HG03097 (cell line): ENCODE results near the gene LDLRAD4.
A peak's percentile ranks its signal among the peaks of the same experiment; 100 is the strongest.

Experiments used
- ATAC-seq: cut with Tn5 transposase; IDR thresholded peaks from one replicate; pipeline ENCODE4 v1.9.1; 2021; ENCODE audit not compliant: unreplicated experiment, low FRiP score

LDLRAD4 gene

DNA sequence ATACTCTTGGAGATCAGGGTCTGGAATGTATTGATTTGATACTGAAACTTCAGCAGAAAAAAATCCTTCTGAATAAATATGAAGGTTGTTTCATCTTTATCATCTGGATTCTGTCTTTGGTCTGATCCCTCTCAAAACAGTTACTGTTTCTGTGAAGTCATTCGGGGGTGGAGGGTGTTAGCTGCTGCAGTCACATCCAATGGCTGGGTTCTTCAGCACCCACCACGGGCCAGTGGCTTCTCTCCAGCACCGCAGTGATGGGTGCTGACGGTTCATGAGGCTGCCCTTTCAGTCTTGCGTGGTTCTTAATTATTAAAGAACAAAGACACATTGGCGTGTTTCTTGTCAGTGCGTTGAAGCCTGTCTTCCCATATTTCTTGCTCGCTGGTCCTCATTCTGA, 148.0 kb downstream of the LDLRAD4 start:
- no peak for ATAC-seq

DNA sequence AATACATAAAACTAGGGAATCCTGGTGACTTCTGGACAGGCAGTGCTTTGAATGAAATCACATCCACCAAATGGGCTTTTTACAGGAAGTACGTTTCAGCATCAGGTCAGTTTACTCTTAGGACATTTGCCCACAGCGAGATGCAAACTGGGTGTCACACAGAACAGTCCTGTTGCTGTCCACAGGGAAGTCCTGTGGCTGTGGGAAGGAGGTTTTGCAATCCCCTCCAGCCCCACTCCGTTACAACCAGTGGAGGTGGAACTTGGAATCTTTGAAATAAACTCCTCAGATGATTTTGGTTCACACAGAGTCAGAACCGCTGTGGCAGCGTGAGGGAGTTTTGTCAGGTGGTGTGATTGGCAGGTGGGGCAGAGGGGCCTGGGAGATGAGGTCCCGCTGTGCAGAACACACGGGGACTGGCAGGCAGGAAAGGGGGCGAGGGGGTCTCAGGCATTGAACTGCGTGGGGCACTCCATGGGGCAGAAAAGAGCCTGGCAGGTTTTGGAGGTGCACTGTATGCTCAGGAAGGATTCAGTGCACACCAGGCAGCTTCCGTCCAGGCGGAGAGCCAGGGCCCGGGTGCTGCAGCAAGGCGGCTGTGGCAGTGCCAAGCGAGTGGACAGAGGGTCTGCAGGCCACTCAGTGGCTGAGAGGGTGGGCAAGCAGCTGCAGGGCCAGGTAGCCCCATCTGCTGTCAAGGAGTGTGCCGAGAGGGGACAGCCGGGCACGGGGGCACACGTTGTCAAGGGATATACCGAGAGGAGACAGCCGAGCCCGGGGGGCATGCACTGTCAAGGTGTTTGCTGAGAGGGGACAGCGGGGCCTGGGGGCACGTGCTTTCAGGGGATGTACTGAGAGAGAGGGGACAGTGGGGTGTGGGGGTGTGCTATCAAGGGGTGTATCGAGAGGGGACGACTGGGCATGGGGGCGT, 148.7 kb downstream of the LDLRAD4 start:
- no peak for ATAC-seq

DNA sequence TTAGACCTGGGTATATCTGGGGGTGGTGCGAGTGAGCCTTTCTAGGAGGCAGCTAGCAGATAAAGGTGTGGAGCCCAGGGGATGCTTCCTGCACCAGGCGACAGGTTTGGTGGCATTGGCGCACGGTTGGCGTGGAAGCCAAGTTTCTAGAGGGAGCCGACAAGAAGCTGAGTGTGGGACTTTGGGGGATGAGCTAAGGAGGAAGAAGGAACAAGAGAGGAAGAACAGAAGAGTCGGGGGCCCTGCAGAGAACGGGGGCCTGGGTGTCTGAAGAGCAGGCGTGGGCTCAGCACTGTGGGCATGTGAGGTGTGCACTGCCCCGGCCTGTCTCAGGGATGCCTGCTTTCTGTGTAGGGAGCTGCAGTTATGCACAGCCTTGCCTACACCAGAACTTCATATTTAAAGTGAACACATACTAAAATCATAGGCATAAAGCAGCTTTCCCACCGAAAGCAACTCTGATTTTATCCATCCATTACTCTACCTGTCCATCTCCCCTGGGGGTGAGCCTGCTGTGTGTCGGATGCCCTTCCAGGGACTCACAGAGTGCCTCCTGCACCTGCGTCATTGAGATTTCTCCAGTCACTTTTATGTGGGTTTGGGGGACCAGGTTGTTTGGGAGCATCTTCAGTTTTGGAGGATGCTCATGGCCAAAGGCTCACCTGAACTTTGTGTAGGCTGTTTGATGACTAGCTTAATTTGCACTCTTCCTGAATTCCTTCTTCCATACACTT, 149.7 kb downstream of the LDLRAD4 start:
- ATAC-seq: no peak

DNA sequence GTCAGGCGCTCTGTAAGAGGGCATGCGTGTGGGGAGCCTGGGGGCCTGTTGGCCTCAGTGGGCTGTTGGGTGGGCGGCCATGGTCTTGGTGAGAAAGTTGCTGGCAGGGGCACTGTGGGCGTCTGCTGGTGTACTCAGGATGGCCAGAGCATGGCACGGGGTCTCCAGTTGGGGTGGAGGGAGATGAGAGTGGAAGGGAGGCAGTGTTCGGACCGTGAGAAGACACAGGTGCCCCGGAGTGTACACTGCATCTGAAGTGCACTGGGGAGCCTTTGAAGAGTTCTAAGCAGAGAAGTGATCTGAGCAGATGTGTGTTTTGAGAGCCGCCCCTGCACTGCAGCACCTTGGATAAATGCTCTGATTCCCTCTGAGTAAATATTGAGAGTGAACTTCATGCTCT, 150.8 kb downstream of the LDLRAD4 start:
- no peak for ATAC-seq

DNA sequence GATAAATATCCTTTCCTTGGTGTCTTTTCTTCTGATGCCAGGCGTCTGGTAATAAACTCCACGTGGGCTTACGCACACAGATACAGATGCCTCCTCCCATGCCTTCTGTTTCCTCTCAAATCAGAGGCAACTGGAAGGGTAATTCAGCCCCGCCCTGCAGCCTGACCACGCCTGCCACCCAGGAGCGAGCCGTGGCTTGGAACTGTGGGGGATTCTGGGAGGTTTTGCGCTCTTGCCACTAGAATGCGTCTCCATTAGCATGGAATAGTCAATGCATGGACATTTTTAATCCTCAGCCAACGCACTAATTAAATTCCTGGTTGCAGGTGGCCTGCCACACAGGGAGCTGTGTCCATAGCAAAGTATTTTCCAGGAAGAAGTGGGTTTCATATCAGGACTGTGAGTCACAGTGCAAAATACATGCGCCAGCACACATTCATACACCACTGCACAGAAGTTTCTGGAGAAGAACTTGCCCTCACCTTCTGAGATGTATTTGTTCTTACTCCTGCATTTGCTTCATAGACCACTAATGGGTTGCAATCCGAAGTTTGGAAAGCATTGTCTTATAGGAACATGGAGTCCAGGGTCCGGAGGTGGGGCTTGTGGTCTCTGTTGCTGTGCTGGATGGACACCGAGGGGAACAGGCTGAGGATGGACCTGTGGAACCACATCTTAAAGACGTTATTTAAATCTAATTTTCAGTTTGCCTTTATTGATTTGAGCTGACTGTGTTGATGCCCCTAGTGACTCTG, 151.4 kb downstream of the LDLRAD4 start:
- no peak for ATAC-seq

DNA sequence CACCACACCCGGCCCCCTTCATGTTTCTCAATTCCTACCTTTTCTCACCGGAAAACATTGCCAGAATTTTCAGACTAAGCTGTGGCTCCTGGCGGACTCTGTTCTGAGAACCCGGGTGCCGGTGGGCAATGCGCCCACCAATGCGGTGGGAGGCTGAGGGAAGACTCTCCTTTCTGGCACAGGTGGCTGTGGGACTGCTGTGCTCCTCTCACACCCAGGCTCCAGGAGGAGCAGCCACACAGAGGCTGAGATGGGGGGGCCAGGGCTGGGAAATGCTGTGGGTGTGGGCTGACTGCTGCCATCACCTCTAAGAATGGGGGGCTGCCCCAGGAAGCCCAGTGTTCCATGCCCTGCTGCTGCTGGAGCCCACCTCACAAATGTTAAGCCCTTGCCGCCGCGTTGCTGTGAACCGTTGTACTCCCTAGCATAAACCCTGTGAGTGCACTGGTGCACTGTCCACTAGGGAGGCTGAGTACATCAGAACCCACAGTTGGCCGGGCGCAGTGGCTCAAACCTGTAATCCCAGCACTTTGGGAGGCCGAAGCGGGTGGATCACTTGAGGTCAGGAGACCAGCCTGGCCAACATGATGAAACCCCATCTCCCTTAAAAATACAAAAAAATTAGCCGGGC, 152.6 kb downstream of the LDLRAD4 start:
- no peak for ATAC-seq

DNA sequence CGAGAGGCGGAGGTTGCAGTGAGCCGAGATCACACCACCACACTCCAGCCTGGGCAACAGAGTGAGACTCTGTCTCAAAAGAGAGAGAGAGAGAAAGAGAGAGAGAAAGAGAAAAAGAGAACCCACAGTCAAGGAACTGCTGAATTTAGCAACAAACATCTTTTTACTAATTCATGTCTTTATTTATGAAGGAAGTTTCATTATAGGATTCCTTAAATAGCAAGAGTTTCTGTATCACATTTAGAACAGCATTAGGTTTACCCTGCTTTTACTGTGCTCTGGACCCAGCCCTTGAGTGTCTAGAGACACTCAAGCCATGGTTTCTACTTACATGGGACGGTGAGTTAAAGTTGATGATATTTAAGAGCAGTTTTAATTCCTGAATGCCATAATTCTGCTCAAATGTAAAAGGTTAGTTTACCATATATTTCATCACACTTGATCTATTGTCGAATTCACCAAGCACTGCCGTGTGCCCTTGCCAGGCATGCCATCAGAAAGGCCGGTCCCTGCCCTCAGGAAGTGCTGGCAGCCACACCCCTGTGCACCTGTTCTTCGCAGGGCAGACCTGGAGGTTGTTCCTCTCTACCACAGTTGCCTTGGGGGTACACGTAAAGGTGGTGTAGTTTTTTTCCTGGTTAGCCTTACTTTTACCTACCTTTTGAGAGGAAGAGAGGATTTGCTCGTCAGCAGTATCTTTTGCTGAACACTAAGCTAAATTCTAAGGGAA, 153.3 kb downstream of the LDLRAD4 start:
- ATAC-seq: no peak

DNA sequence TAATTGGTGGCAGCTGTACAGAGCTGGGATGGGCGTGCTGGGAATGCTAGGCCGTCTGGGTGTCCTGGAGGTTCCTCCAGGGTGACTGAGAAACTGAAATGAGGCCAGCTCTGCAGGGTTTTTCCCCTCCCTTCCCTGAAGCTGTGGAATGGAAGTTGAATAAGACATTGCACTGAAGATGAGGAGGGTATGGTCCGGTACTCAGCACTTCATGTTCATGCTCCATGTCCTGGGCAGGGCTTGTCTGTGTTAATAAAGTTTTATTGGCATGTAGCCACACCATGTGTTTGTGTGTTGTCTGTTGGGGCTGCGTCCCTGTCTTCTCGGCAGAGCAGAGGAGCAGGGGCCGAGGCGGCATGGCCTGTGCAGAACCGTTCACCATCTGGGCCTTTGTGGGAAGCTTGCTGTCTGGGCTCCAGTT, 154.0 kb downstream of the LDLRAD4 start:
- no peak for ATAC-seq

DNA sequence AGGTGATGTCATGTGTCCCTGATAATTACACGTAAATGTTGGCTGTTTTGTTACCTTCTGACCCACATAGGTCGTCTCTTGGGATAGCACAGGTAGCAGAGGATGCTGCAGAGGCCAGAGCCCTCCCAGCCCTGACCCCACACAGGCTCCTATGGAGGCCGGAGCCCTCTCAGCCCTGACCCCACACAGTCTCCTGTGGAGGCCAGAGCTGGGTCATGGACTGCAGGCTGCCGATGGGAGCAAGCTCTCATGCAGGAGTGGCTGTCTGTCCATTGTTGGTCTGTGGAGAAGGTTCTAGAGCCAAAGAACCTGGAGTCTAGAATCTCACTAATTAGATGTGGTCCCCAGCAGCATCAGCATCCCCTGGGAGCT, 155.5 kb downstream of the LDLRAD4 start:
- ATAC-seq: no peak

DNA sequence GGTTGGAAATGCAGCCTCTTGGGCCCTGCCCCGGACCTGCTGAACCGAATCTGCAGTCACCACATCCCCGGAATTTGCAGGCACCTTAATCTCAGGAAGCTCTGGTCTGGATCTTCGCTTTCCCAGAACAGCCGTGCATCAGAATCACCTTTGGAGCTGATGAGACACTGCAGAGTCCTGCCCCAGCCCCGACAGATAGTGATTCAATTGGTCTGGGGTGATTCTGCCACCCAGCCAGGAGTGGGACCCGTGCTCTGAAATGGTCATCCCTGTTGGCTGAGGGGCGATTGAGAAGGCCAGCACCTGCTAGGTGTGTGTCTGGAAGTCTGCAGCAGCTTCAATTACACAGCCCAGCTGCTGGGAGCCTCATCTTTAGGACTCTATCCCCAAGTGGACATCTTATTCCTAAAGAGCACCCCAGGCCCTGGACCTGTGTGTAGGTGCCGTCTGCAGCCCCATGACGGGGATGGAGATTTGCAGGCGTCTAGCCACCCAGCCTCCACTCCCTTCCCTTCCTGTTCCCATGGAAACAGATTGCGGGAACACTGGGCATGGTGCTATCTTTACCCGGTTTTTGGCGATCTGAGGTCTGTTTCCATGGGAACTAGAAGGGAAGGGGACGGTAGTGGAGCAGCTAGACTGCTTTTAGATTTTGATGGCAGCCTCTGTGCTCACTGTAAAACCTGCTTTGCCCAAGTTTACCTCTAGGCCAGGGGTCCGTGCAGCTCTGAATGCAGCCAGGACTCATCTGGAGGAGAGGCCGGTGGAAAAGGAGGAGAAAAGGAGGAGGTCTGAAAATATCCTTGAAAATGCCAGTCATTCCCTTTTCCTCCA, 156.1 kb downstream of the LDLRAD4 start:
- no peak for ATAC-seq

DNA sequence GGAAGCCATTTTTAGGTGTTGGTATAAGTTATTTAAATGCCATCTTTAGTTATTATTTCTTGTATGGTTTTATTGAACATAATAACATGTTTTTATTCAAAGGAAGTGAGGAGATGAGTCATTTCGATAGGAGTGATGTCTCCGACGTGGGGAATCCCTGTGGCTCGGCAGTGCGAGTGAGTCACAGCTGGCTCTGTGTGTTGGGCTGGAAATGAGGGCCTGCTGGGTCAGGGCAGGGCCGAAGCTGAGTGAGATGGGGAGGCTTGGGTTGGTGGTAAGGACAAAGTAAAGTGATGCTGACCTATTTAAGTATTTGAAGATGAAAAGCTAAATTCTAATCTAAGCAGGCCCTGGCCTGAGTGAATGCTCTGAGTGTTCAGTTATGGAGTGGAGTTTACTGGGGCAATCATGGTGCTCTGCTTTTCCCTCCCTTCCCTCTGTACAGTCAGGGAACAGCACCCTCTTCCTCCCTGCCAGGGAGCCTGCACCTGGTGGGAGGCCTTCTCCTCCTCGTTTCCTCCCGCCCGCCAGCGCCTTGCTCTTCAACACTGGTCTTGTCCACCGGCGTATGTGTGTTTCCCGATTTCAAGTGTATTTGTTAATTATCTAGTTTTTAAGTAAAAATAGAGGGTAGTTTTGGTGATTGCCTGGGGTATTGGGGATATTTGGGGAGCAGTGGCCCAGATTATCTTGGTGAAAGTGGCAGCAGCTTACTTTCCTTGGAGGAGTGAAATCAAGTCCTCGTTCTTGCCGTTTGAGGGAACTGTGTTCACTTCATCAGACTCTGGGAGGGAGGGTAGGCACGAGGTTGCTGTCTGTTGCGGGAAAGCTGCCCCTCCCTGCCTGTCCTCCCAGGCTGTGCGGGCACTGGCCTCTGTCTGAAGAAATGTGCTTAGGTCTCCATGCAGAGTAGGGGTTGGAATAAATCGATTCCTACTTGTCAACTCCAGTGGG, 157.0 kb downstream of the LDLRAD4 start:
- ATAC-seq: peak; percentile 77

DNA sequence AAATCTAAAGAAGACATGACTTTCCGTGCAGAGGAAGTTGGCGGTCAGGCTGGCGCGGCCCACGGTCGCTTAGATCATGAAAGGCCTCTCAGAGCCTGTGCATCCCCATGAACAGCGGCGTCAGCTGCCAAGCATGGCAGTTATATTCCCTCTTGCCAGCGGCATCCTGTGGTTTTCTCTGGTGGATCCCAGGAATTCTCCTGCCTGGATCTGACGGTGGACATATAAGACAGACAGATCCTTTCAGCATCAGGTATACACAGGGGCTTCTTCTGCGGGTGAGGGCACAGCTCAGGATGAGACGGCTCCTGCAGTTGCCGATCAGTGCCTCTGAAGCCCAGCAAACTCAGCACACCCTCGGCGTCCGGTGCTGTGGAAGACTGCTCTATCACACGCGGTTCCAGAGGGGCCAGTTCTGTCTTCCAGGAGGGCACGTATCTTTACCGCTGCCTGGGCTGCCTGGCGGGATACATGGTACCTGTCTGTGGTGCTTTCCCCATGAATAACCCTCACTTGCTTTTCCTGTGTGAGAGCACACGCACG, 157.8 kb downstream of the LDLRAD4 start:
- ATAC-seq: no peak

DNA sequence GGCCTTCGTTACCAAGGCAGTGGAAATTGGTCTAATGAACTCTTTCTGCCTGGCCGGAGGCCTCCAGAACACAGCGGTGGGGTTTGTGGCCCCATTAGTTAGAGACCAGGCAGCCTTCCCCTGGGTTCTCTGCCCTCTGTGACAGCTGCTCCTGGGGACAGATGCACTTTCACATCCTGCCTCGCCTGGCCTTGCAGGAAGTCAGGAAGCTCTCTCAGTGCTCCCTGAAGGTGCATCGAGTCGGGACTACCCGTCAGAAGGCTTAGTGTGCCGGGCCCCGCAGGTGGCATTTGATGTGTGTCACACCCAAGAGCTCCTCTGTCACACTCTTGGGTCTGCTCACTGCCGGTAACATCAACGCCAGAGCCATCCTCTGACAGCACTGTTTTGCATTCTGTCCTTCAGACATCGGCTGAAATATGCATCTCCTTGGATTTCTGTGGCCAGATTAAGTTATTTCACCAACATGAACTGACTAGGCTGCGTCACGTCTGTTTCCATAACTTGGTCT, 158.3 kb downstream of the LDLRAD4 start:
- ATAC-seq: no peak

DNA sequence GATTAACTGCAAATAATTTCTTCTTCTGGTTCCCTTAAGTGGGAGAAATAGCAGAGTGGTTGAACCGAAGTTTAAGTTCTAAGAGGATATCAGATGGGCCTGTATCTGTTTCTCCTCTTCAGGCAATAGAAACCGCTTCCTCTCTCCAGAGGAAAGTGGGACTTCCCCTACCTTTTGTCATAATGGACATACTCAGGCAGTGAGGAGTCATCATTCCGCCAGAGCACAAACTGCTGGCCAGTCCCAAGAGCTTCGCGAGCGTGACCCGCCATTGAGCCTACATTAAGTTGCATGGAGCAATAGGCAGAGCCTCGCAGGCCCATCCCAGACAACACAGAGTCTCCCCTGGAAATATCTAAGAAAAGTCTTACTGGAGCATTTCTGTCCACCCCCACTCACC, 158.9 kb downstream of the LDLRAD4 start:
- ATAC-seq: no peak

DNA sequence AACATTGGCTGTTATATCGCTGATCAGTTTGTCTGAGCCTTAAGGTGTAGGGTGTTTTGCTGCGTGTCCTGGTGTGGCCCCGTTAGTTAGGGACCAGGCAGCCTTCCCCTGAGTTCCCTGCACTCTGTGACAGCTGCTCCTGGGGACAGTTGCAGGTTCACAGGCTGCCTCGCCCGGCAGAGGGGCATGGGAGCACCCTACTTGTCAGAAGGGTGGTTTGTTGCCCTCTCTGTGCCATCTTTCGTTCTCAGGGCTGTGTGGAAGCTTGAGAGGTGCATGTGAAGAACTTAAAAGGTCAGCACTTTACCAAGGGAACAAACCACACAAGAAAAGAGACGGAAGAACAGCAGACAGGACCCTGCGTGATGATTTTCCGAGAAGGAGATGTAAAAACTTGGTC, 159.6 kb downstream of the LDLRAD4 start:
- no peak for ATAC-seq

DNA sequence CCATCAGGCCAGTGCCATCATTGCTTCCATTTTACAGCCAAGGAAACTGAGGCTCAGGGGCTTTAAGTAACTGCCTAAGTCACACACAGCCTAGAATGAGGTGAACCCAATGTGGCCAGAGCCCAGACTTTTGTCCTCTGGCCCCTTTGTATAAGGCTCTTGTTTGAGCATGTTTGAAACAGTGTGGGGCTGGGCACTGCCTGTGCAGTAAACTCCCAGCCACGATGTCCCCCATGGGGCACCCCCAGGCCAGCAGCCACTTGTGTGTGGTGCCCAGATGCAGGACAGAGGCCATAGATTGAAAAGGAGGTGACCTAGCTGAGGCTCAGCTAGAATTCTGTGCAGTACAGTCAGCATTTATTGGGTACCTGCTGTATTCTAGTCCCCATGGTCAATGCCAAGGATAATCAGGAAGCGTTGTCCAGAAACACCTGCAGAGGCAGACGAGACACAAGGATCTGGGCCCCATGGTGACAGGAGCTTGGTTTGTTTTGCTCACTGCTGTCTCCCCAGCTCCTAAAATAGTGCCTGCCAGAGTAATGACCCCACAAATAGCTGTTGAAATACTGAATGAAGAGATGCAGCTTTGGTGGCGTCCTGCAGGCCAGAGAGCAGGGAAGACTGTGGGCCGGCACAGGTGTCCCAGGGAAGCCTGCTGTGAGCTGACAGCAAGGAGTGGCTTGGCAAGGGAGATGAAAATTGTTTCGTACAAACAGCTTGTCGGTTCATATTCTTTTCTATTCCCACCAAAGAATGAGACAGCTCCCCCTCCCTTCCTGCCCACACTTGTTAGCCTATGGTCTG, 160.7 kb downstream of the LDLRAD4 start:
- no peak for ATAC-seq
